Activated CD4-positive, alpha-beta T cell treated with anti-CD3 and anti-CD28 coated beads, Interleukin-2, amount 50 U/mL, for 48 hours (primary cell): ENCODE measurements around the gene MYBPC3.

Source experiments
- DNase-seq, 2 experiments: peaks; one replicate each; pipeline ENCODE4 v3.0.0-alpha.2; 2020

Gene MYBPC3

GRCh38 chr11:47314992-47315391, 37.5 kb downstream of the MYBPC3 start:
- no peak for DNase-seq

- DNase-seq: no peak
These were observed 44.3 kb downstream of the MYBPC3 start for GRCh38 chr11:47308050-47308823.

- DNase-seq: no peak
These were observed 46.0 kb downstream of the MYBPC3 start for GRCh38 chr11:47306484-47306844.

GRCh38 chr11:47305734-47306483, 46.6 kb downstream of the MYBPC3 start:
- no peak for DNase-seq

GRCh38 chr11:47302853-47303252, 49.6 kb downstream of the MYBPC3 start:
- DNase-seq: no peak

- no peak for DNase-seq
These were observed 53.4 kb downstream of the MYBPC3 start for GRCh38 chr11:47299078-47299477.

GRCh38 chr11:47296045-47296444, 56.5 kb downstream of the MYBPC3 start:
- DNase-seq: no peak

- no peak for DNase-seq
These were observed 57.1 kb downstream of the MYBPC3 start for GRCh38 chr11:47295385-47295784.

GRCh38 chr11:47289856-47290255, 62.6 kb downstream of the MYBPC3 start:
- no peak for DNase-seq

- DNase-seq: no peak
These were observed 64.4 kb downstream of the MYBPC3 start for GRCh38 chr11:47288066-47288465.

- no peak for DNase-seq
These were observed 66.3 kb downstream of the MYBPC3 start for GRCh38 chr11:47285969-47286770.

- no peak for DNase-seq
These were observed 68.4 kb downstream of the MYBPC3 start for GRCh38 chr11:47284151-47284550.

- no peak for DNase-seq
These were observed 70.0 kb downstream of the MYBPC3 start for GRCh38 chr11:47282462-47282861.
